Omental fat pad (tissue), 4 donors: ENCODE measurements around the gene GATC. TPM values are rescaled to one million over a fixed set of nuclear protein-coding genes. Genes with fewer than 3 reads are reported as not detected.

Source experiments
- ATAC-seq: fragments of 150-250 bp; one replicate; pipeline ENCODE4 v1.9.1; 2016; ENCODE audit warnings: mild to moderate bottlenecking, moderate library complexity; ENCODE audit not compliant: low FRiP score
- DNase-seq: peaks from one replicate; pipeline ENCODE4 v3.0.0-alpha.2; 2019; ENCODE audit warnings: low spot score
- CTCF ChIP-seq, 3 donors: fragments of 450-650 bp; IDR thresholded peaks; one replicate each; pipeline ENCODE4 v1.5.1; 2016 to 2017; ENCODE audit warnings: antibody characterized with exemption in 3 of 3, mild to moderate bottlenecking in 3 of 3, moderate library complexity in 2 of 3
- total RNA-seq, 4 donors: library from RNA; depleted of rRNA; stranded (reverse); fragments of >200 nt; gene quantifications; one replicate each; pipeline ENCODE4 v1.1.0, GENCODE V29; 2016

The GATC gene
- total RNA-seq, 4 donors from 2014 or later, result 22.8 to 30.7 (median 24.2) TPM

DNA sequence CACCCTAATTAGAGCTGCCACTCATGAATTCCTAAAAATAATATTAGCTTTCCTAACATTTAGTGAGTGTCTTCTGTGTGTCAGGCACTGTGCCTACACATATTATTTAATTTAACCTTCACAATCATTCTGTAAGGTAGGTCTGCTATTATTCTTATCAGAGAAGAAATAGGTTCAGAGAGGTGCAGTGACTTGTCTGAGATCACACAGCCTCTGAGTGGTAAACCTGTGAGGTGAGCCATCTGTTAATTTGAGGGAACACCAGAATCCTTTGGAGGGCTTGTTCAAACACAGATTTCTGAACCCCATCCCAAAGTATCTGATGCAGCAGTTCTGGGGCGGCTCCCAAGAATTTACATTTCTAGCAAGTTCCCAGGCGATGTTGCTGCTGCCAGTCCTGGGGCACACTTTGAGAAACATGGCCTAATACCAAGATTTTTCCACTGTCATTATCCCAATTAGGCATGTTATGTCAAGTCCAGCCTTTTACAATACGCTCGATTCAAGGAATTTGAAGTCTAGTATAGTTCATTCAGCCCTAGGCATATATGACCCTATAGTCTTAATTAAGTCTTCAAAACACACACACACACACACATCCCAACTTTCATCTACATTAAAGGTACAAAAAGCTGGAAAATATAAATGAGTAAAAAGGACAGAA is 28.2 kb upstream of the GATC start:
- ATAC-seq, result no peak
- DNase-seq, result no peak
- no peak for TF ChIP-seq CTCF (IDR thresholded peaks at IDR 0.05)

DNA sequence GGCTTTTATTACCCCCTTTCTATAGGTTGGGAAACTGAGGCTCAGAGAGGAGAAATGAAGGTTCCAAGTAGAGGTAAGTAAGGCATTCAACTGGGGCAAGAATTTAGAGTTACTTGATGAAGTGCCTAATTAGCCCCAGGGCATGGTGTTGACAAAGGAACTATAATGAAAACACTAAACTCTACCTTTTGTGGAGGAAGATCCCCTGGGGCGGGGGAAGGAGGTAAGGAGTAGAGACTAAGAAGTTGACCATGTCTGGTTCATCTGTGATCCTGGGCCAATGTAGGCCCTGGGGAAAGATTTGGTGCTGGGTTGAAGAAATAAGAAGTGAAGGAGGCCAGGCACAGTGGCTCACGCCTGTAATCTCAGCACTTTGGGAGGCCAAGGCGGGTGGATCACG is 24.5 kb upstream of the GATC start:
- ATAC-seq, result no peak
- no peak for DNase-seq
- no peak for TF ChIP-seq CTCF (IDR thresholded peaks at IDR 0.05)

DNA sequence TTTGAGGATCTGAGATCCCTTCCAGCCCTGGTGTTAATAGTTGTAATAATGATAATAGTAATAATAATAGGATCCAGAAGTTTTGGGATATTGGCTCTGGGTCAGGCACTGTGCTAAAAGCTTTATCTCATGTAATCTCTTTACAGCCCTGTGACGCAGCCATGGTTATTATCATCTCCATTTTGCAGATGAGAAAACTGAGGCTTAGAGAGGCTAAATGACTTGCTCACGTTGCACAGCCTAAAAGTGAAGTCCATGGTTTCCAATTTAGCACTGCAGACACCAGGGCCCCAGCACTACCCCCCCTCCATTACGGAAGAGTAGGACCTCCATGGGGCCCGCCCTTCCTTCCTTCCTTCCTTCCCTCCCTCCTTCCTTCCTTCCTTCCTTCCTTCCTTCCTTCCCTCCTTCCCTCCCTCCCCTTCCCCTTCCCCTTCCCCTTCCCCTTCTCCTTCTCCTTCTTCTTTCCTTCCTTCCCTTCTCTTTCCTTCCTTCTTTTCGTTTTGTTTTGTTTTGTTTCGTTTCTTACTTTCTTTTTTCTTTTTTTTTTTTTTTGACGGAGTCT is 23.3 kb upstream of the GATC start:
- no peak for DNase-seq
- no peak for TF ChIP-seq CTCF (IDR thresholded peaks at IDR 0.05)
- ATAC-seq, result no peak

- ATAC-seq (no peak), DNase-seq (no peak)
- no peak for TF ChIP-seq CTCF (IDR thresholded peaks at IDR 0.05)
These were observed 20.4 kb upstream of the GATC start for GRCh38 chr12:120425797-120426196.

GRCh38 chr12:120428597-120429229 is 17.5 kb upstream of the GATC start:
- TF ChIP-seq CTCF (IDR thresholded peaks at IDR 0.05), result no peak
- ATAC-seq (no peak), DNase-seq (no peak)

GRCh38 chr12:120429368-120429767 is 16.9 kb upstream of the GATC start:
- no peak for TF ChIP-seq CTCF (IDR thresholded peaks at IDR 0.05)
- ATAC-seq (no peak), DNase-seq (no peak)
